Astrocyte (in vitro differentiated cells and primary cell): ENCODE data around the gene ORAI2. TPM values are rescaled to one million over a fixed set of nuclear protein-coding genes. Genes with fewer than 3 reads are reported as not detected.
A peak's percentile ranks its signal among the peaks of the same experiment; 100 is the strongest.
"Not testable (repeated sequence)": the region's sequence is repeated elsewhere in the genome, so short reads cannot be mapped to it uniquely, and the experiment has no call there.

Experiments used
- DNase-seq: peaks from one replicate; pipeline ENCODE4 v3.0.0-alpha.2; 2010; ENCODE audit warnings: low read depth
- FAIRE-seq: peaks from 2 replicates; lab custom pipeline; 2011; peaks lifted over from hg19 to GRCh38; lab: Jason Lieb, UNC
- H2AFZ ChIP-seq: 2 replicates; pipeline ENCODE4 v1.6.0; 2012; ENCODE audit warnings: low read depth, low read length, inconsistent platforms
- H3K27ac ChIP-seq: 2 replicates; pipeline ENCODE4 v1.5.1; 2011; ENCODE audit warnings: low read depth, low read length, inconsistent platforms
- H3K27me3 ChIP-seq: 2 replicates; pipeline ENCODE4 v1.6.0; 2011; ENCODE audit warnings: low read length, inconsistent platforms; ENCODE audit not compliant: insufficient read depth
- H3K36me3 ChIP-seq: 2 replicates; pipeline ENCODE4 v1.5.1; 2011; ENCODE audit warnings: low read length, inconsistent platforms; ENCODE audit not compliant: insufficient read depth
- H3K4me1 ChIP-seq: 2 replicates; pipeline ENCODE4 v1.5.1; 2011; ENCODE audit warnings: low read length, inconsistent platforms; ENCODE audit not compliant: insufficient read depth
- H3K4me2 ChIP-seq: 2 replicates; pipeline ENCODE4 v1.6.0; 2012; ENCODE audit warnings: low read length, inconsistent platforms
- H3K4me3 ChIP-seq: 2 replicates; pipeline ENCODE4 v1.5.1; 2011; ENCODE audit warnings: low read depth, mild to moderate bottlenecking, low read length, inconsistent platforms; ENCODE audit not compliant: insufficient read depth
- H3K79me2 ChIP-seq: 2 replicates; pipeline ENCODE4 v1.6.0; 2012; ENCODE audit warnings: mild to moderate bottlenecking, low read length, inconsistent platforms; ENCODE audit not compliant: insufficient read depth
- H3K9ac ChIP-seq: 2 replicates; pipeline ENCODE4 v1.6.0; 2012; ENCODE audit warnings: mild to moderate bottlenecking, low read length, inconsistent platforms
- H3K9me3 ChIP-seq: 2 replicates; pipeline ENCODE4 v1.5.1; 2012; ENCODE audit warnings: low read depth, mild to moderate bottlenecking, low read length, inconsistent platforms; ENCODE audit not compliant: insufficient read depth
- H4K20me1 ChIP-seq: 2 replicates; pipeline ENCODE4 v1.6.0; 2012; ENCODE audit warnings: low read length, inconsistent platforms; ENCODE audit not compliant: insufficient read depth
- H3K27ac Mint-ChIP-seq: one replicate; pipeline ENCODE4 v1.8.0; 2021; ENCODE audit warnings: mild to moderate bottlenecking, mixed read lengths; ENCODE audit not compliant: unreplicated experiment
- H3K27me3 Mint-ChIP-seq: one replicate; pipeline ENCODE4 v1.8.0; 2021; ENCODE audit warnings: low read depth, mixed read lengths; ENCODE audit not compliant: unreplicated experiment
- H3K36me3 Mint-ChIP-seq: one replicate; pipeline ENCODE4 v1.8.0; 2021; ENCODE audit warnings: low read depth, mixed read lengths; ENCODE audit not compliant: unreplicated experiment
- H3K4me1 Mint-ChIP-seq: one replicate; pipeline ENCODE4 v1.8.0; 2021; ENCODE audit warnings: low read depth, mixed read lengths; ENCODE audit not compliant: unreplicated experiment
- H3K4me3 Mint-ChIP-seq: one replicate; pipeline ENCODE4 v1.8.0; 2021; ENCODE audit warnings: mild to moderate bottlenecking, moderate library complexity, mixed read lengths; ENCODE audit not compliant: unreplicated experiment
- H3K9me3 Mint-ChIP-seq: one replicate; pipeline ENCODE4 v1.8.0; 2021; ENCODE audit warnings: mild to moderate bottlenecking, mixed read lengths; ENCODE audit not compliant: unreplicated experiment
- EZH2 ChIP-seq: IDR thresholded peaks from 2 replicates; pipeline ENCODE4 v1.6.1; 2012; ENCODE audit warnings: mild to moderate bottlenecking, low read length, inconsistent platforms; ENCODE audit not compliant: insufficient read depth
- total RNA-seq: library from RNA; stranded (reverse); gene quantifications from 2 replicates; pipeline ENCODE4 v1.2.1, GENCODE V29; 2021
- TF ChIP-seq, protein P1 (sequence below): IDR thresholded peaks from 2 replicates; pipeline ENCODE4 v1.5.1; 2011; ENCODE audit warnings: low read depth, mild to moderate bottlenecking, inconsistent platforms, low read length, moderate library complexity; ENCODE audit not compliant: insufficient read depth

ORAI2 gene
- total RNA-seq, 1 donor from 2014 or later = 64.4 TPM

DNA sequence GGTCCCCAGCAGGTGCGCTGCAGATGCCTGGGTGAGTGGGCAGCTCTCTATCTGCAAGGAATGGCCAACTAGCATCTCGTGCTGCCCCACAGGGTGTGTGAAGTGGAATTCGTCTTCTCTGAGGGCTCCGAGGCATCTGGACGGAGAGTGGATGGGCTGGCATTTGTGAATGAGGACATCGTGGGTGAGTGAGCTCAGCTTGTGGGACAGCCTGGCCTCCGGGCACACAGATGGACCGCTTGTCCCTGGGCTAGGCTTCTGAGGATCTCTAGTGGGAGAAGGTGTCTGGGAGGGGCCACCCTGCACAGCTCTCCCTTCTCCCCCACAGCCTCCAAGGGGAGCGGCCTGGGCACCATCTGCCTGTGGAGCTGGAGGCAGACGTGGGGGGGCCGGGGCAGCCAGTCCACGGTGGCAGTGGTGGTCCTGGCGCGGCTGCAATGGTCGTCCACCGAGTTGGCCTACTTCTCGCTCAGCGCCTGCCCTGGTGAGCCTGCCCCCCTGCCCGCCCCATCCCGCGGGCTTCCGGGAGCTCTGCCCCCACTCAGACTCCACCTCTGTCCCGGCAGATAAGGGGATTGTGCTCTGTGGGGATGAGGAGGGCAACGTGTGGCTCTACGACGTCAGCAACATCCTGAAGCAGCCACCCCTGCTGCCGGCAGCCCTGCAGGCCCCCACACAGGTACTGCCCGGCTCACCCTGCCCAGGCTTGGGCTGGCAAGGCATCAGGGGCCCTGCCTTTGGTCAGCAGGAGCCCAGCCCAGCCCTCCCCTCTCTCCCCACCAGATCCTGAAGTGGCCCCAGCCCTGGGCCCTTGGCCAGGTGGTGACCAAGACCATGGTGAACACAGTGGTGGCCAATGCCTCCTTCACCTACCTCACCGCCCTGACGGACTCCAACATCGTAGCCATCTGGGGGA, 39.0 kb downstream of the ORAI2 start:
- H3K27ac Mint-ChIP-seq = no peak overlapping the region
- Histone ChIP-seq H3K9ac (no peak overlapping the region), H2AFZ (no peak overlapping the region), H3K36me3 (peaks cover 3% of the 10 kb centered on the region), H3K79me2 (no peaks in the 10 kb centered on the region), H3K4me3 (no peak overlapping the region), H3K27me3 (no peaks in the 10 kb centered on the region), H4K20me1 (peaks cover 12% of the 10 kb centered on the region), H3K4me1 (no peaks in the 10 kb centered on the region), H3K4me2 (no peak overlapping the region), H3K9me3 (no peaks in the 10 kb centered on the region), H3K27ac (no peak overlapping the region)
- no peak for FAIRE-seq
- DNase-seq = no peak
- H3K4me3 Mint-ChIP-seq = no peak overlapping the region
- no peak for TF ChIP-seq EZH2
- TF ChIP-seq, protein P1, sequence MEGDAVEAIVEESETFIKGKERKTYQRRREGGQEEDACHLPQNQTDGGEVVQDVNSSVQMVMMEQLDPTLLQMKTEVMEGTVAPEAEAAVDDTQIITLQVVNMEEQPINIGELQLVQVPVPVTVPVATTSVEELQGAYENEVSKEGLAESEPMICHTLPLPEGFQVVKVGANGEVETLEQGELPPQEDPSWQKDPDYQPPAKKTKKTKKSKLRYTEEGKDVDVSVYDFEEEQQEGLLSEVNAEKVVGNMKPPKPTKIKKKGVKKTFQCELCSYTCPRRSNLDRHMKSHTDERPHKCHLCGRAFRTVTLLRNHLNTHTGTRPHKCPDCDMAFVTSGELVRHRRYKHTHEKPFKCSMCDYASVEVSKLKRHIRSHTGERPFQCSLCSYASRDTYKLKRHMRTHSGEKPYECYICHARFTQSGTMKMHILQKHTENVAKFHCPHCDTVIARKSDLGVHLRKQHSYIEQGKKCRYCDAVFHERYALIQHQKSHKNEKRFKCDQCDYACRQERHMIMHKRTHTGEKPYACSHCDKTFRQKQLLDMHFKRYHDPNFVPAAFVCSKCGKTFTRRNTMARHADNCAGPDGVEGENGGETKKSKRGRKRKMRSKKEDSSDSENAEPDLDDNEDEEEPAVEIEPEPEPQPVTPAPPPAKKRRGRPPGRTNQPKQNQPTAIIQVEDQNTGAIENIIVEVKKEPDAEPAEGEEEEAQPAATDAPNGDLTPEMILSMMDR = no peak
- no peaks in the 10 kb centered on the region for H3K9me3 Mint-ChIP-seq
- H3K36me3 Mint-ChIP-seq = peaks cover 4% of the 10 kb centered on the region
- no peaks in the 10 kb centered on the region for H3K27me3 Mint-ChIP-seq
- no peaks in the 10 kb centered on the region for H3K4me1 Mint-ChIP-seq

DNA sequence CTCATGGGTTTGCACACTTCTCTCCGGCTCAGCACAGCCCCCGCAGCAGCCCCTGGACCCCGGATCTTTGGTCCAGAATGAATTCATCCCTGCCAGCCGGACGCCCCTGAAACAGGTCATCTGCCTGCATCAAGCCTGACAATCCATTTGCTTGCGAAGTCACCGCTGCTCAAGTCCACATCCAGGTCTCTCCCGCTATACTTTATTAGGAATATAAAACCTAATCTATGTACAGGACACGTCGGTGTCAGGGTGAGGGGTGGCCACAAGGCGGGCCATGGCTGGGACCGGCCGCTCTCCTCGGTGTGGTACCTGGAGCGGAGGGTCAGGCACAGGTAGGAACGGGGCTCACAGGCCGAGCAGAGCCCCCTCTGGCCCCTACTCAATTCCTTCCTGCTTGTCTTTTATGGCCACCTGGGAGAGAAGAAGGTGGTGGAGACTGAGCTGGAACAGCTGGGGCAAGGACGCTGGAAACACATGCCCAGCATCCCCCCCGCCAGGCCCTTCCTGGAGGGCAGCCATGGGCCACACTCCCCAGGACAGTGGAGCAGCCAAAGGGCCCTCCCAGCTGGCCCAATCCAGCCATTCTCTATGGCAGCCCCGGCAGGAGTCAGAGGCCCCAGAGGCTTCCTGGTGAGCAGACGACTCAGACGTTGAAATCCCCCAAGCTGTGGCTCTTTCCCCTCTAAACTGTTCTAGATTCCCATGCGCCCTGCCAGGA, 40.1 kb downstream of the ORAI2 start:
- Histone ChIP-seq H3K9ac (no peak overlapping the region), H3K27ac (no peak overlapping the region), H3K27me3 (no peaks in the 10 kb centered on the region), H3K4me2 (no peak overlapping the region), H3K79me2 (no peaks in the 10 kb centered on the region), H3K36me3 (peaks cover 3% of the 10 kb centered on the region), H3K4me3 (no peak overlapping the region), H3K9me3 (no peaks in the 10 kb centered on the region), H3K4me1 (peaks cover 2% of the 10 kb centered on the region), H4K20me1 (peaks cover 10% of the 10 kb centered on the region), H2AFZ (no peak overlapping the region)
- FAIRE-seq (no peak), DNase-seq (no peak)
- Mint-ChIP-seq H3K9me3 (no peaks in the 10 kb centered on the region), H3K27me3 (no peaks in the 10 kb centered on the region), H3K4me1 (no peaks in the 10 kb centered on the region), H3K4me3 (no peak overlapping the region), H3K36me3 (peaks cover 4% of the 10 kb centered on the region), H3K27ac (no peak overlapping the region)
- TF ChIP-seq EZH2 = no peak
- TF ChIP-seq, protein P1 = no peak

DNA sequence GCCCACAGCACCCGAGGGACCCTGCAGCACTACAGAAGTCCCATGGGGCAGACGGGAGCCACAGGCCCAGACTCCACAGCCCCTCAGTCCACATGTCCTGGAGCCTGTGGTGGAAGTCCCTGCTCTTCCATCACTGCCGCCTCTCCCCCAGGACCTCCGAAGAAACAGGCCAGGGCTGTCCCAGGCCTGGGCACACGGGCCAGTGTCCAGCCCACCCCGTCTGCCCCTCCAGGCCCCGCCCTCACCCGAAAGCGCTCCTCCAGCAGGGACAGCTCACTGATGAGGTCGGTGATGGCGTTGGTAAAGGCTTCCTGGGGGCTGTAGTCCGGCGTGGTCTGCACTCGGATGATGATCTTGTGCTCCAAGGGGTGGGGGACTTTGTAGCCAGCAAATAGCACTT, 40.7 kb downstream of the ORAI2 start:
- not testable (repeated sequence) for H3K4me1 Mint-ChIP-seq, H2AFZ ChIP-seq, H3K4me3 ChIP-seq, FAIRE-seq, H3K9me3 Mint-ChIP-seq, H3K36me3 ChIP-seq, H3K4me3 Mint-ChIP-seq, H3K4me1 ChIP-seq, DNase-seq, H3K27me3 ChIP-seq, H3K79me2 ChIP-seq, H3K27me3 Mint-ChIP-seq, H3K4me2 ChIP-seq, H3K27ac ChIP-seq, H3K9me3 ChIP-seq, H3K36me3 Mint-ChIP-seq, H3K27ac Mint-ChIP-seq, H3K9ac ChIP-seq
- peaks cover 10% of the 10 kb centered on the region for H4K20me1 ChIP-seq

DNA sequence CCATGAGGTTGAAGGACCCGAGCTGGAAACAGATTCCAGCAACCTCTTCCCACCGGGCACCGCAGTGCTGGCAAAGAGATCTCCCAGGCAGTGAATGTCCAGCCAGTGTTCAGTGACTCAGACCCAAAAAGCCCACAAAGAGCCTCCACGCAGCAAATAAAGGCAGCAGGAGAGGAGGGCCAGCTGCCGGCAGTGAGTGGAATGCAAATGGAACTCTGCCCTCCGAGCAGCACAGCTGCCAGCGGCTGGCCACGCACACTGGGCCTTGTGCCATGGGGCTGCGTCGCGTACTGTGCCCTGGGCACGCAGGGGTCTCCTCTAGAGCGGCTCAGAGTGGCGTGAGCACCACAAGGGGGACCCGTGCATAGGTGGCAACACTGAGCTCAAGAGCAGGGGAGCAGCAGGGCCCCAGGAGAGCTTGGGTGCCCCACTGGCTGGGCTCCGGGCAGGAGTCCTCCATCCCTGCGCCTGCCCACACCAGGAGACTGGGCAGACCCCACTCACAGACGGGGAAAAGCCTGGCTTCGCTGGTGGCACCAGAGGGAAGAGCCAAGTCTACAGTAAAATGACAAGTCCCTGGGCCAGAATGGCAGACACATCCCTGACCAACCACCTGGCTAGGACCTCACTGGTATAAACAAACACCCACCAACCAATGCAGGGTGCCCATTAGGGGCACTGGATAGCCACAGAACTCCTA, 41.5 kb downstream of the ORAI2 start:
- not testable (repeated sequence) for H3K4me1 ChIP-seq, H3K79me2 ChIP-seq, H3K4me3 ChIP-seq, H3K9ac ChIP-seq, H3K27ac Mint-ChIP-seq, H3K27me3 ChIP-seq, H3K9me3 Mint-ChIP-seq, H4K20me1 ChIP-seq, FAIRE-seq, H2AFZ ChIP-seq, H3K4me3 Mint-ChIP-seq, H3K27me3 Mint-ChIP-seq, H3K4me2 ChIP-seq, H3K4me1 Mint-ChIP-seq, H3K36me3 Mint-ChIP-seq, H3K27ac ChIP-seq, H3K9me3 ChIP-seq, H3K36me3 ChIP-seq
- peak; percentile 34 for DNase-seq
